Dermis blood vessel endothelial cell (primary cell): ENCODE measurements around the gene SH3GL1. TPM values are rescaled to one million over a fixed set of nuclear protein-coding genes. Genes with fewer than 3 reads are reported as not detected.
A peak's percentile ranks its signal among the peaks of the same experiment; 100 is the strongest.
"Not testable (repeated sequence)": the region's sequence is repeated elsewhere in the genome, so short reads cannot be mapped to it uniquely, and the experiment has no call there.

Experiments
- DNase-seq: peaks from one replicate; pipeline ENCODE4 v3.0.0; 2010
- total RNA-seq: library from RNA; depleted of rRNA; stranded (reverse); fragments of >200 nt; gene quantifications from 2 replicates; pipeline ENCODE4 v1.2.3, GENCODE V29; 2014

The SH3GL1 gene
- total RNA-seq, 1 donor from 2014 or later: 38.6 TPM

DNA sequence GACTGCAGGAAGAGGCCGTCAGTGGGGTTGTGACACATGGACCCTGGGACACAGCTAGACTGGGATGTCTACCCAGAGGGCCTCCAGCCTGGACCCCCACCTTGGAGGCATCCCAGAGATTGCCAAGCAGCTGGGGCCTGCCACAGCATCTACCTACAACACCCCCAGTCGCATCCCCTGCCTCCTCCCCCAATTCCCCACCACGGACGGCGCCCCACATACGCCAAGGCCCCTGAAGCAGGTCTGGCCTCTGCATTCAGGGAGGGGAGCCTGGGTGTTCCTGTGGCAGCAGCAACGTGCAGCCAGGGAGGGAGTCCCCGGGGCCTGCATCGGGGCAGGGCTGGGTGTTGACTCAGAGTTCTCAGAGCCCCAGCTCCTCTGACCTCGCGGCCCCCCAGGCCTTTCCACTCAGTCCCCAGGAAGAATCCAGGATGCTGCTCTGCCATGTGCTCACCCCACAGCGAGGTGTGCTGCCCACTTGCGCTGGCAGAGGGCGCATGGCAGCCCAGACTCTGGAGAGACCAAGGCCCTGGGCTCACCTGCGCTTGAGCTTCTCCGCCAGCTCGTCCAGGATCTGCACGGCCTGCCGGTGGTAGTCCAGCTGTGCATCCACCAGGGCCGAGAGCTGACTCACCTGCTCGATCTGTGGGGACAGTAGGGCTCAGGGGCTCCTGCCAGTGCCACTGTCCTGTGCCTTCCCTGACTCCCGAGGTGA, 37.4 kb downstream of the SH3GL1 start:
- no peak for DNase-seq

DNA sequence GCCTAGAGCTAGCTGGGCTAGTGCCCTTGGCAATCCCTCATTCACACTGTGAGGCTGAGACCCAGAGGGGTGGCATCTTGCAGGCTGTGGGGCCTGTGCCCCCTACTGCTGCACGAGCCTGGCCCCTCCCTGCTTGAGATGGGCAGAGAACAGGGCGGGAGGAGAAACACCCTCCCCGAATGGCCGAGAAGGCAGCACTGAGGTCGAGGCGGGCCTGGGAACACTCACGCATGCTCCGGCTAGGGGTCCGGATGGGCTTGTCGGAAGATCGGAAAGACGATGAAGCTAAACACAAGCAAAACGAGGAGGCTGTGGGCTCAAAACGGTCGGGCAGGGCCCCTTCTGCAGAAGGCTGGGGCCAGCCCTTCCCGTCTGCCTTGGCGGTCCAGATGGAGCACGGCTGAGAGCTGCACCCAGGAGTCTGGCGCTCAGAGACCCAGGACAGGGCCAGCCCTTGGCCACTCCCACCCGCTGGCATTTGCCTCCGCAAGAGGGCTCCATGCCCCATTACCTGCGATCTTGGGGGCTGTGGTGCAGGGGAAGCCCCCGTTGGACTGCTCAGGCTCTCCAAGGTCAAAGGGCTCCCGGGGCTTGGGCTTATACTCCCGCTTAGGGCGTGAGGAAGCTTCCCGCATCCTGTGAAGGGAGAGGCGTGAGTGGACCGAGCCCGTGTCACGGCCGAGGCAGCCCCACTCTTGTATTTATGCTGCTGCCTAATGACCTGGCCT, 38.1 kb downstream of the SH3GL1 start:
- DNase-seq: no peak

- no peak for DNase-seq
These were observed 38.9 kb downstream of the SH3GL1 start for GRCh38 chr19:4361152-4362046.

GRCh38 chr19:4360641-4361151, 39.7 kb downstream of the SH3GL1 start:
- DNase-seq: no peak

- DNase-seq: no peak
These were observed 40.2 kb downstream of the SH3GL1 start for GRCh38 chr19:4360081-4360569.

GRCh38 chr19:4359627-4360000, 40.7 kb downstream of the SH3GL1 start:
- DNase-seq: no peak

DNA sequence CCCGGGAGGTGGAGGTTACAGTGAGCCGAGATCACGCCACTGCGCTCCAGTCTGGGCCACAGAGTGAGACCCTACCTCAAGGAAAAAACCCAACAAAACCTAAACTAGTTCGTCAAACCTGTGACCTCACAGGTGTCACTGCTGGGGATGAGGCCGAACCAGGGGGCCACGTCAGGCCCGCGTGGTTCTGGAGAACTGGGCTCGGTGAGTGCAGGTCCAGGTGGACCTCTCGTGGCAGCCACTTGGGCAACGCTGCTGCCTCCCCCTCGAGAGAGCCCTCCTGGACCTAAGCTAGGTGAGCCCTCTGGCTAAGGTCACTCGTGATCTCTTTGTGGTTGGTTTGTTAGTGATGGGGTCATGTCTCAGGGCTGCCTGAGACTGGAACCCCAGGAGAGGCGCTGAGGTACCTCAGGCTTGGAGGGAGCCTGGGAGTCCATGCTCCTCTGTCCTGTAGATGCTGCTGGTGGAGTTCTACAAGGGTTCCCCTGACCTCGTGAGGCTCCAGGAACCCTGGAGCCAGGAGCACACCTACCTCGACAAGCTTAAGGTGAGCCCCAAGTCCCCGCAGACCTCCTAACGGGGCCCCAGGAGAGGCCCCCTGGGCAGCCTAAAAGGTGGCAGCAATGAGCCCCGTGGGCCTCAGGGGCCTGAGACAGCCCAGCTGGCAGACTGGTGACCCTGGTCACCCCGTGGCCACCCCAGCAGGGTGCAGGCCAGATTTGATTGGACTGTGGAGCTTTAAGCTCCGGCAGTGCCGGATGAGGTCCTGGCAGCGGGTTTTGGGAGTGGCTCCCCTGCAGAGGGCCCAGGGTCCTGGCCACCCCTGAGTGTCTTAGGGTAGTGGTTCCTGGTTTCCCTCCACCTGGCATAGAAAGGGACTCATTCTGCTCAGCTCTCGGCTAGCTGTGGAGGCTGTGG, 41.4 kb downstream of the SH3GL1 start:
- no peak for DNase-seq

GRCh38 chr19:4357921-4358326, 42.4 kb downstream of the SH3GL1 start:
- no peak for DNase-seq

GRCh38 chr19:4357095-4357797, 43.1 kb downstream of the SH3GL1 start:
- DNase-seq: no peak

DNA sequence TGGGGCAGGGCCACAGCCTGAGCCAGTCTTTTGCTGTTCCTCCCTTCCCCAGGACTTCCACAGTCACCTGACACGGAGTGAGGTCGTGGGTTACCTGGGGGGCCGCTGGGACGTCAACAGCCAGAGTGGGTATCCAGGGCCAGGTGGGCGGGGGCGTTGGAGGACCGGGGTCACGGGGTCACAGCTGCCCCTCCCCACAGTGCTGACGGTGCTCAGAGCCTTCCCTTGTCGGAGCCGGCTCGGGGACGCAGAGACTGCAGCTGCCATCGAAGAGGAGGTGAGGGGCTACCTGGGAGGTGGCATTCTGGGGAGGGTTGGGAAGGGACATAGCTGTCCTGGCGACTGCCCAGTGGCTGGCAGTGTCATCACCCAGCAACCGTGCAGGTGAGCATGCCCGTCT, 45.5 kb downstream of the SH3GL1 start:
- no peak for DNase-seq

GRCh38 chr19:4354282-4354681, 46.1 kb downstream of the SH3GL1 start:
- DNase-seq: no peak

DNA sequence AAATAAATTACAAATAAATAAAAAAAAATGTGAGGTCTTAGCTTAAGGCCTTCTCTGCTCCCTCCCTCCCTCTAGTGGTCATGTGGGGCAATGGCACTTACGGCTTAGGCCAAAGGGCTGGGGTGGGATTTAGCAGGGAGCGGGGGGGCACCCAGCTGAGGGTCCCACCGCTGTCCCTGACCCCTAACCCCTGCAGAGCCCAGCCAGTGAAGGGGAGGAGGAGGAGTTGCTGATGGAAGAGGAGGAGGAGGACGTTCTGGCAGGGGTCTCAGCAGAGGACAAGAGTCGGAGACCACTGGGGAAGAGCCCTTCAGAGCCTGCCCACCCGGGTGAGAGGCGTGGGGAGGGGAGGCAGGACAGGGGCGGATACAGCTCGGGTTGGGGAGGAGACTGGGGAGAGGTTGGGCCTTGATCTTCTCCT, 47.6 kb downstream of the SH3GL1 start:
- DNase-seq: peak; percentile 85

GRCh38 chr19:4350726-4351125, 49.6 kb downstream of the SH3GL1 start:
- DNase-seq: no peak

DNA sequence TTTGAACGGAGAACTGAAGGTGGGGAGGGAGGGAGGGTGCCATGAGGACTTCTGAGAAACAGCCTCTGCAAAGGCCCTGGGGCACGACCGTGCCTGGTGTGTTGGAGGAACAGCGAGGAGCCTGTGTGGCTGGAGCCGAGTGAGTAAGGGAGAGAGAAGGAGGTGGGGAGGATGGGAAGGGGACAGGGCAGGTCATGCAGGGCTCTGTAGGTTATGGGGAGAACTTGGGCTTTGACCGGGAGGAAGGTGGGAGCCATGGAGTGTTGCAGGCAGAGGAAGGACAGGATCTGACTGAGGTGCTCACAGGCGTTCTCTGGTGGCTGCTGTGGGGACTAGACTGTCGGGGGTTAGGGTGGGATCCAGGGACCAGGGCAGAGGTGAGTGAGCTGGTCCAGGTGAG, 50.2 kb downstream of the SH3GL1 start:
- no peak for DNase-seq

DNA sequence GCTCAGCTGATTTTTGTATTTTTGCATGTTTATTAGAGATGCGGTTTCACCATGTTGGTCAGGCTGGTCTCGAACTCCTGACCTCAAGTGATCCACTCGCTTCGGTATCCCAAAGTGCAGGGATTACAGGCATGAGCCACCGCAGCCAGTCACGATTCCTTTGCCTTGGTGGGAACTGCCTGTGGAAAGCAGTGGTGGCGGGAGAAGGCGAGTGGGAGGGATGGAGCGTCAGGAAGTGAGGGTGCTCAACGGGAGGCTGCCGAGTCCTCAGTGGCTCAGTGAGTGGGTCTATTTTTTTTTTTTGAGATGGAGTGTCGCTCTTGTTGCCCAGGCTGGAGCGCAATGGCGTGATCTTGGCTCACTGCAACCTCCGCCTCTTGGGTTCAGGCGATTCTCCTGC, 51.1 kb downstream of the SH3GL1 start:
- not testable (repeated sequence) for DNase-seq

GRCh38 chr19:4347521-4347920, 52.8 kb downstream of the SH3GL1 start:
- no peak for DNase-seq

- no peak for DNase-seq
These were observed 54.3 kb downstream of the SH3GL1 start for GRCh38 chr19:4346020-4346383.

- no peak for DNase-seq
These were observed 54.9 kb downstream of the SH3GL1 start for GRCh38 chr19:4345342-4346019.

DNA sequence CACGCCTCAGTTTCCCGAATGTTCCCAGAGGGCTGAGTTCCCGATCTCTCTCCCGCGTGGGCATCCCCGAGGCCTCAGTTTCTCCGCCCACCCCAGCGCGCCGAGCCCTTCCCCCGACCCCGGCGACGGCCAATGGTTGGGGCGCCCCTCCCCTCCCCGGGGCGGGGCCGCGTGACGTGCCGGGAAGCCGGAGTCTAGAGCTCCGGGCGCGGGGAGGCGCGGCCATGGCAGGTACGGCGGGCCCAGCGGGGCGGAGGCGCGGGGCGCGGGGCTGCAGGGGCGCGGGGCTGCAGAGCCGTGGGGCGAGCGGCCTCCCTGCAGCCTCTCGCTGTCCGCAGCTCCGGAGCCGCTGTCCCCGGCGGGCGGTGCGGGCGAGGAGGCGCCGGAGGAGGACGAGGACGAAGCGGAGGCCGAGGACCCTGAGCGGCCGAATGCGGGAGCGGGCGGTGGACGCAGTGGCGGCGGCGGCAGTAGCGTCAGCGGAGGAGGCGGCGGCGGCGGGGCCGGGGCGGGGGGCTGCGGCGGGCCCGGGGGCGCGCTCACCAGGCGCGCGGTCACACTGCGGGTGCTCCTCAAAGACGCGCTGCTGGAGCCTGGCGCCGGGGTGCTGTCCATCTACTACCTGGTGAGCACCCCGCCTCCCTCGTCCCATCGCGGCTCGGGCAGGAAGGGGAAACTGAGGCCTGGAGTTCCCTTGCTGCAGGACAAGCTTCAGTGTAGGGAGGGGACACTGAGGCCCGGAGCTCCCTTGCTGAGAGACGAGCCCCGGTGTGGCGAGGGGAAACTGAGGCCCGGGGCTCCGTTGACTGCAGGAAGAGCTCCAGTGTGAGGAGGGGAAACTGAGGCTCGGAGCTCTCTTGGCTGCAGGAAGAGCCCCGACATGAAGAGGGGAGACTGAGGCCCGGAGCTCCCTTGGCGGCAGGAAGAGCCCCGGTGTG, 56.7 kb downstream of the SH3GL1 start, which contains the start of gene MPND:
Gene MPND, plus strand, starts transcription at position 193 of the 938 bp plus-strand sequence. Its CDS starts 32 bp downstream, at position 225.
- DNase-seq: peak; percentile 89
